H1 (cell line): ENCODE data around the gene SCP2.

Experiments used
- CHD1 ChIP-seq: IDR thresholded peaks from 2 replicates; pipeline ENCODE4 v1.6.1; 2012; ENCODE audit warnings: low read depth, low read length, improper control_type of control experiment
- CHD7 ChIP-seq: fragments of 300-600 bp; sonication (generic); IDR thresholded peaks from 2 replicates; pipeline ENCODE4 v1.7.1; 2012; ENCODE audit warnings: low read length, moderate library complexity, mild to moderate bottlenecking, inconsistent platforms; ENCODE audit not compliant: insufficient replicate concordance
- EP300 ChIP-seq, 2 experiments: IDR thresholded peaks; 1 replicate in 1 of 2; 2 replicates in 1 of 2; pipeline ENCODE4 v1.6.1; 2011 to 2012; ENCODE audit warnings: low read depth in 2 of 2, low read length in 2 of 2, mild to moderate bottlenecking in 2 of 2, borderline replicate concordance in 1 of 2, inconsistent platforms in 1 of 2, moderate library complexity in 1 of 2
- EZH2 ChIP-seq: fragments of 200-600 bp; sonication (generic); IDR thresholded peaks from 2 replicates; pipeline ENCODE4 v1.7.1; 2012; ENCODE audit warnings: low read depth, mild to moderate bottlenecking, moderate library complexity, low read length, inconsistent platforms; ENCODE audit not compliant: severe bottlenecking
- FOSL1 ChIP-seq: IDR thresholded peaks from 2 replicates; pipeline ENCODE4 v1.6.1; 2011; ENCODE audit warnings: mild to moderate bottlenecking, low read depth, low read length, moderate library complexity; ENCODE audit not compliant: insufficient read depth
- HDAC2 ChIP-seq, 2 experiments: fragments of 300-600 bp in 1 of 2; sonication (generic) in 1 of 2; IDR thresholded peaks; 2 replicates each; pipeline ENCODE4 v1.6.1; 2011 to 2012; ENCODE audit warnings: low read depth in 2 of 2, low read length in 2 of 2, mild to moderate bottlenecking in 2 of 2, moderate library complexity in 2 of 2, borderline replicate concordance in 1 of 2, inconsistent platforms in 1 of 2
- JUND ChIP-seq: IDR thresholded peaks from 2 replicates; pipeline ENCODE4 v1.6.1; 2011; ENCODE audit warnings: mild to moderate bottlenecking, improper control_type of control experiment, low read length
- POLR2A ChIP-seq, 2 experiments: IDR thresholded peaks; 1 replicate in 1 of 2; 2 replicates in 1 of 2; pipeline ENCODE4 v1.6.1; 2011; ENCODE audit warnings: low read depth in 2 of 2, low read length in 2 of 2, mild to moderate bottlenecking in 2 of 2; ENCODE audit errors: control extremely low read depth in 1 of 2
- POLR2AphosphoS5 ChIP-seq: IDR thresholded peaks from 2 replicates; pipeline ENCODE4 v1.6.1; 2011; ENCODE audit warnings: low read depth, low read length
- SIN3A ChIP-seq, 2 experiments: IDR thresholded peaks in 1 of 2; conservative IDR thresholded peaks in 1 of 2; 2 replicates each; pipeline ENCODE4 v1.6.1; 2011 to 2012; ENCODE audit warnings: low read length in 2 of 2, improper control_type of control experiment in 1 of 2, low read depth in 1 of 2, mild to moderate bottlenecking in 1 of 2
- TF ChIP-seq, protein P1 (sequence below), 3 experiments: IDR thresholded peaks; 1 replicate in 2 of 3; 2 replicates in 1 of 3; pipeline versions ENCODE4 v1.5.1 to v1.6.1; 2011; ENCODE audit warnings: low read length in 3 of 3, mild to moderate bottlenecking in 3 of 3, inconsistent platforms in 2 of 3, low read depth in 1 of 3, moderate library complexity in 1 of 3; ENCODE audit not compliant: insufficient read depth in 1 of 3; ENCODE audit errors: control extremely low read depth in 1 of 3
- TF ChIP-seq, protein P2 (sequence below): IDR thresholded peaks from 2 replicates; pipeline ENCODE4 v1.6.1; 2012; ENCODE audit warnings: low read length, inconsistent platforms

DNA sequence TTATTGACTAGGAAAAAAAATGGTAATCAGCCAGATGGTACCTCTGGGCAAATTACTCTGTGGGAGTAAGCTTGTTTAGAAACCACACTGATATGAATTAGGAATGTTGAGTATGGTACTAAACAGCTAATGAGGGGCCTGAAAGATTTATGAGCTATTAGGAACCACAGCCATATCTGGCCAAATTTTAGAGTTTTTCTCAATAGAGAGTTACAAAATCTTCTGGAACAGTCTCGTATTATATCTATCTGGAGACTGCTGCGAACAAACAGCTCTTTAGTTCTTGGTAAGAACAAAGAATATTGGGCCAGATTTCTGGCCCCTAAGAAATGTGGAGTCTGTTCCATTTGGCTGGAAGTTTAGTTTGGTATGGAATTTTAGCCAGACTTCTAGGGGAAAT lies 130.1 kb downstream of the SCP2 start:
- TF ChIP-seq CHD7 (no peak), POLR2AphosphoS5 (no peak), EP300 (IDR thresholded peaks at IDR 0.05; ENCODE audit: borderline replicate concordance in 1 of 2, low read depth in 2 of 2, low read length in 2 of 2) (no peak), POLR2A (IDR thresholded peaks at IDR 0.05; ENCODE audit: control extremely low read depth in 1 of 2, low read depth in 2 of 2, low read length in 2 of 2) (no peak), SIN3A (conservative IDR thresholded peaks at IDR 0.05 in 1 of 2, IDR thresholded peaks at IDR 0.05 in 1 of 2; ENCODE audit: low read depth in 1 of 2, low read length in 2 of 2) (no peak), EZH2 (no peak), HDAC2 (IDR thresholded peaks at IDR 0.05; ENCODE audit: borderline replicate concordance in 1 of 2, low read depth in 2 of 2, low read length in 2 of 2) (no peak), JUND (no peak), FOSL1 (no peak), CHD1 (no peak)
- TF ChIP-seq, protein P1, sequence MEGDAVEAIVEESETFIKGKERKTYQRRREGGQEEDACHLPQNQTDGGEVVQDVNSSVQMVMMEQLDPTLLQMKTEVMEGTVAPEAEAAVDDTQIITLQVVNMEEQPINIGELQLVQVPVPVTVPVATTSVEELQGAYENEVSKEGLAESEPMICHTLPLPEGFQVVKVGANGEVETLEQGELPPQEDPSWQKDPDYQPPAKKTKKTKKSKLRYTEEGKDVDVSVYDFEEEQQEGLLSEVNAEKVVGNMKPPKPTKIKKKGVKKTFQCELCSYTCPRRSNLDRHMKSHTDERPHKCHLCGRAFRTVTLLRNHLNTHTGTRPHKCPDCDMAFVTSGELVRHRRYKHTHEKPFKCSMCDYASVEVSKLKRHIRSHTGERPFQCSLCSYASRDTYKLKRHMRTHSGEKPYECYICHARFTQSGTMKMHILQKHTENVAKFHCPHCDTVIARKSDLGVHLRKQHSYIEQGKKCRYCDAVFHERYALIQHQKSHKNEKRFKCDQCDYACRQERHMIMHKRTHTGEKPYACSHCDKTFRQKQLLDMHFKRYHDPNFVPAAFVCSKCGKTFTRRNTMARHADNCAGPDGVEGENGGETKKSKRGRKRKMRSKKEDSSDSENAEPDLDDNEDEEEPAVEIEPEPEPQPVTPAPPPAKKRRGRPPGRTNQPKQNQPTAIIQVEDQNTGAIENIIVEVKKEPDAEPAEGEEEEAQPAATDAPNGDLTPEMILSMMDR (IDR thresholded peaks at IDR 0.05; ENCODE audit: control extremely low read depth in 1 of 3, insufficient read depth in 1 of 3, low read depth in 1 of 3, low read length in 3 of 3): no peak
- TF ChIP-seq, protein P2, sequence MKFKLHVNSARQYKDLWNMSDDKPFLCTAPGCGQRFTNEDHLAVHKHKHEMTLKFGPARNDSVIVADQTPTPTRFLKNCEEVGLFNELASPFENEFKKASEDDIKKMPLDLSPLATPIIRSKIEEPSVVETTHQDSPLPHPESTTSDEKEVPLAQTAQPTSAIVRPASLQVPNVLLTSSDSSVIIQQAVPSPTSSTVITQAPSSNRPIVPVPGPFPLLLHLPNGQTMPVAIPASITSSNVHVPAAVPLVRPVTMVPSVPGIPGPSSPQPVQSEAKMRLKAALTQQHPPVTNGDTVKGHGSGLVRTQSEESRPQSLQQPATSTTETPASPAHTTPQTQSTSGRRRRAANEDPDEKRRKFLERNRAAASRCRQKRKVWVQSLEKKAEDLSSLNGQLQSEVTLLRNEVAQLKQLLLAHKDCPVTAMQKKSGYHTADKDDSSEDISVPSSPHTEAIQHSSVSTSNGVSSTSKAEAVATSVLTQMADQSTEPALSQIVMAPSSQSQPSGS: no peak
